ENCODE results near the gene HOOK1. TPM values are rescaled to one million over a fixed set of nuclear protein-coding genes. Genes with fewer than 3 reads are reported as not detected.

The HOOK1 gene
- polyA plus RNA-seq, 1 experiment = not detected

DNA sequence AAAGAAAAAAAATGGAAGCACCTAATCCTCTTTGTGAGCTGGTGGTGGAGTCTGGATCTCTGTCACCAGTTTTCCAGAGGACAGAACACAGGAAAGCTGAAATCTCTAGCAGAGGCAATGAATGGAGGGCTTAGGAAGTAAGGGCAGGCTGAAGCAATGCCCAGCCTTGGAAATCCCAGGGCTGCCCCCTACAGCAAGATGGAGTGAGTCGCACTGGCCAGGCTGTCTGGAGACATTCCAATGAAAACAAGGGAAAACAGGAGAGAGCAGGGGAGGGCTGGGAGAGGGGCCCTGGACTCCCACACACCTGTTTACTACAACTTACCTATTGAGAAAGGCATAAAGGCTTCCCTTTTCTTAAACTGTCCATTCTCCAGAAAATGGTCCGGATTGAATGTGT, 85.9 kb downstream of the HOOK1 start:
- DNase-seq (ENCODE audit: low read depth, low spot score) = no peak
- CTCF ChIA-PET = interaction anchor here (2.8 kb wide), 1 partner anchor 47 kb away, joined by 15 read pairs; no protein-coding TSS in a partner anchor
- Histone ChIP-seq H3K27me3 (ENCODE audit: control insufficient read depth, insufficient read depth, low read length) (no peaks in the 10 kb centered on the region), H3K4me3 (ENCODE audit: low read depth, low read length) (no peak overlapping the region), H3K27ac (ENCODE audit: low read depth, low read length) (no peak overlapping the region), H3K9me3 (ENCODE audit: control insufficient read depth, insufficient read depth, low read length) (no peaks in the 10 kb centered on the region)
- POLR2A ChIA-PET = no interaction called here
- no peak for TF ChIP-seq CTCF (IDR thresholded peaks at IDR 0.05; ENCODE audit: low read depth, low read length)

- CTCF ChIA-PET = interaction anchor here (1.3 to 2.8 kb wide), 2 partner anchors 23 to 45 kb away, joined by 3 to 15 read pairs; no protein-coding TSS in a partner anchor
- DNase-seq (ENCODE audit: low read depth, low spot score) = no peak
- POLR2A ChIA-PET = no interaction called here
- H3K9me3 ChIP-seq (ENCODE audit: control insufficient read depth, insufficient read depth, low read length) = no peaks in the 10 kb centered on the region
- TF ChIP-seq CTCF (IDR thresholded peaks at IDR 0.05; ENCODE audit: low read depth, low read length) = no peak
- no peak overlapping the region for H3K4me3 ChIP-seq (ENCODE audit: low read depth, low read length)
- no peaks in the 10 kb centered on the region for H3K27me3 ChIP-seq (ENCODE audit: control insufficient read depth, insufficient read depth, low read length)
- H3K27ac ChIP-seq (ENCODE audit: low read depth, low read length) = no peak overlapping the region
These were observed 87.1 kb downstream of the HOOK1 start for GRCh38 chr1:59901770-59902388.

GRCh38 chr1:59903141-59903754, 88.5 kb downstream of the HOOK1 start:
- peak; percentile 49 for TF ChIP-seq CTCF (IDR thresholded peaks at IDR 0.05; ENCODE audit: low read depth, low read length)
- DNase-seq (ENCODE audit: low read depth, low spot score) = no peak
- ChIA-PET CTCF (interaction anchor here (0.9 to 2.8 kb wide), 4 partner anchors 9 to 44 kb away, joined by 3 to 15 read pairs (median 6); no protein-coding TSS in a partner anchor), POLR2A (no interaction called here)
- Histone ChIP-seq H3K9me3 (ENCODE audit: control insufficient read depth, insufficient read depth, low read length) (no peaks in the 10 kb centered on the region), H3K4me3 (ENCODE audit: low read depth, low read length) (no peak overlapping the region), H3K27me3 (ENCODE audit: control insufficient read depth, insufficient read depth, low read length) (no peaks in the 10 kb centered on the region), H3K27ac (ENCODE audit: low read depth, low read length) (no peak overlapping the region)

DNA sequence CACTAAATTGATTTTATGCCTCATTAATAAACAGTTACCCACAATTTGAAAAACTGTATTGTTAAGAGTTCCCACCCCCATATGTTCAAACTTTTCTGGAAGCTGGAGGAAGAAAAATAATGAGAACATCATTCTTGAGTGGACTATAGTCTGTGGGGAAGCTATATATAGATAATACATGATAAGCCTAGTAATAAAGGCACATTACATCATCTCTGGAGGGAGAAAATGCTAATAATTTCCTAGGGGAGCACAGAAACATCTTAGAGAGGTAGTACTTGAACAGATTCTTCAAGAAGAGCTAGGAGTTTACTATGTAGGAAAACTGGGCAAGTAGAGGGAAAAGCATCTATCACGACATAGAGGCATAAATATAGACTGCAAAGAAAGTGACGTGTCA, 92.2 kb downstream of the HOOK1 start:
- TF ChIP-seq CTCF (IDR thresholded peaks at IDR 0.05; ENCODE audit: low read depth, low read length) = no peak
- Histone ChIP-seq H3K27me3 (ENCODE audit: control insufficient read depth, insufficient read depth, low read length) (no peaks in the 10 kb centered on the region), H3K4me3 (ENCODE audit: low read depth, low read length) (no peak overlapping the region), H3K27ac (ENCODE audit: low read depth, low read length) (no peak overlapping the region), H3K9me3 (ENCODE audit: control insufficient read depth, insufficient read depth, low read length) (no peaks in the 10 kb centered on the region)
- ChIA-PET POLR2A (no interaction called here), CTCF (no interaction called here)
- no peak for DNase-seq (ENCODE audit: low read depth, low spot score)

DNA sequence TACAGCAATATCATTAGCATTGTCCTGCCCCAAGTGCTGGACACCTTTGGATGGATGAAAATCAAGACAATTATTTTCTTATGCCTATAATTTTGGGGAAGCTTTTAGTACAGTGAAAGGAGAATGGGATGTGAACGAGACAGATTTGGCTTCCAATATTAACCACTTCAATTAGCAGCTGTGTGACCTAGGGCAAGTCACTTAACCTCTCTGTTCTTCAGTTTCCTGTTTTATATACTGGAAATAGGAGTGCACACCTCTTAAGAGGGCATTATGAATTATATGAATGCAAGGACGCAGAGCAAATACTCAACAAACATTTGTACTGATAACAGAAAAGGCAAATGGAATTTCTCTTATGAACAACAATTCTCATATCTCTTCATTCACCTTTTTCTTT, 93.3 kb downstream of the HOOK1 start:
- H3K9me3 ChIP-seq (ENCODE audit: control insufficient read depth, insufficient read depth, low read length) = no peaks in the 10 kb centered on the region
- H3K27ac ChIP-seq (ENCODE audit: low read depth, low read length) = no peak overlapping the region
- ChIA-PET CTCF (no interaction called here), POLR2A (no interaction called here)
- H3K27me3 ChIP-seq (ENCODE audit: control insufficient read depth, insufficient read depth, low read length) = no peaks in the 10 kb centered on the region
- H3K4me3 ChIP-seq (ENCODE audit: low read depth, low read length) = no peak overlapping the region
- no peak for TF ChIP-seq CTCF (IDR thresholded peaks at IDR 0.05; ENCODE audit: low read depth, low read length)
- DNase-seq (ENCODE audit: low read depth, low spot score) = no peak
